ENCODE measurements around the gene TMCO6.

GRCh38 chr5:140632366-140633020, 6.8 kb upstream of the TMCO6 start:
- TF ChIP-seq TAF1 (IDR thresholded peaks at IDR 0.05; ENCODE audit: control insufficient read depth, extremely low read depth, insufficient read depth, low read length, severe bottlenecking): no peak
- no peak for TF ChIP-seq TBP (optimal IDR thresholded peaks at IDR 0.05; ENCODE audit: low read depth, low read length)
- TF ChIP-seq NR2C2 (CRISPR knock-in tag; IDR thresholded peaks at IDR 0.05): no peak
- TF ChIP-seq NR2C2 (tag; IDR thresholded peaks at IDR 0.05): no peak
- no peak for TF ChIP-seq POLR2A (conservative IDR thresholded peaks at IDR 0.05)
- no peak for TF ChIP-seq FOS (IDR thresholded peaks at IDR 0.05; ENCODE audit: extremely low read depth, insufficient read length)
- TF ChIP-seq GMEB1 (CRISPR knock-in tag; IDR thresholded peaks at IDR 0.05): no peak
- TF ChIP-seq MXI1 (IDR thresholded peaks at IDR 0.05; ENCODE audit: low read depth, low read length): no peak
- no peak for TF ChIP-seq PML (IDR thresholded peaks at IDR 0.05; ENCODE audit: low read length)
- no peak for TF ChIP-seq CTCF (IDR thresholded peaks at IDR 0.05 in 2 of 3, conservative IDR thresholded peaks at IDR 0.05 in 1 of 3; ENCODE audit: insufficient read depth in 2 of 3, low read depth in 1 of 3, low read length in 3 of 3)
- TF ChIP-seq ZBTB2 (IDR thresholded peaks at IDR 0.05): no peak
- no peak for TF ChIP-seq MCM3 (IDR thresholded peaks at IDR 0.05)
- no peak for TF ChIP-seq ATF1 (CRISPR knock-in tag; IDR thresholded peaks at IDR 0.05)
- TF ChIP-seq ATF1 (tag; IDR thresholded peaks at IDR 0.05): no peak
- peak; percentile 70; the same call in 1 of the 2 replicates for TF ChIP-seq ZBTB33 (CRISPR knock-in tag; IDR thresholded peaks at IDR 0.05)
- no peak for TF ChIP-seq E2F1 (CRISPR knock-in tag; IDR thresholded peaks at IDR 0.05)

Measured in K562 (cell line).